Panc1 (cell line): Measurements from ENCODE around the gene CMTR2. TPM values are rescaled to one million over a fixed set of nuclear protein-coding genes. Genes with fewer than 3 reads are reported as not detected.

Experiments
- ATAC-seq: fragments of 200-7000 bp; cut with Tn5 transposase; 2 replicates; pipeline ENCODE4 v1.9.1; 2020; ENCODE audit warnings: mild to moderate bottlenecking, moderate library complexity
- BruUV-seq: library from RNA; stranded (reverse); fragments of 400-500 nt; replicated peaks from 2 replicates; lab custom pipeline; 2021; lab: Mats Ljungman, UMichigan
- CTCF ChIA-PET: fragments of 300-600 bp; sonication (Branson Sonifier 250); formaldehyde crosslinking; loops from one replicate; lab custom pipeline; 2022; ENCODE audit warnings: antibody characterized with exemption; lab: Charles Lee
- POLR2A ChIA-PET: fragments of 300-600 bp; sonication (Branson Sonifier 250); formaldehyde crosslinking; loops from one replicate; lab custom pipeline; 2022; ENCODE audit warnings: antibody characterized with exemption; lab: Charles Lee
- DNase-seq: peaks from one replicate; pipeline ENCODE4 v3.0.0-alpha.2; 2010; ENCODE audit warnings: low read depth, low spot score
- H3K27ac ChIP-seq: 2 replicates; pipeline ENCODE4 v1.5.1; 2011; ENCODE audit warnings: mild to moderate bottlenecking, low read length, inconsistent platforms
- H3K27me3 ChIP-seq: fragments of 200-500 bp; sonication (Bioruptor generic); 2 replicates; pipeline ENCODE4 v1.6.0; 2014; ENCODE audit warnings: low read length, inconsistent platforms; ENCODE audit not compliant: control insufficient read depth, insufficient read depth
- H3K36me3 ChIP-seq: fragments of 200-500 bp; sonication (Bioruptor generic); 2 replicates; pipeline ENCODE4 v1.5.1; 2014; ENCODE audit warnings: inconsistent platforms, mild to moderate bottlenecking, low read length, moderate library complexity; ENCODE audit not compliant: control insufficient read depth, insufficient read depth
- H3K4me1 ChIP-seq: 2 replicates; pipeline ENCODE4 v1.5.1; 2011; ENCODE audit warnings: inconsistent platforms, mild to moderate bottlenecking, low read length, moderate library complexity; ENCODE audit not compliant: control insufficient read depth, insufficient read depth
- H3K4me3 ChIP-seq, 2 experiments: 2 replicates each; pipeline ENCODE4 v1.5.1; 2011 to 2012; ENCODE audit warnings: low read depth in 2 of 2, low read length in 2 of 2, mild to moderate bottlenecking in 2 of 2, inconsistent platforms in 1 of 2, moderate library complexity in 1 of 2
- H3K9me3 ChIP-seq: fragments of 200-500 bp; sonication (Bioruptor generic); 2 replicates; pipeline ENCODE4 v1.5.1; 2014; ENCODE audit warnings: low read depth, mild to moderate bottlenecking, inconsistent platforms, low read length, moderate library complexity; ENCODE audit not compliant: control insufficient read depth, insufficient read depth
- CTCF ChIP-seq: fragments of 450-650 bp; IDR thresholded peaks from 2 replicates; pipeline ENCODE4 v1.5.1; 2017; ENCODE audit warnings: mild to moderate bottlenecking
- POLR2AphosphoS5 ChIP-seq: IDR thresholded peaks from 2 replicates; pipeline ENCODE4 v1.6.1; 2012; ENCODE audit warnings: mild to moderate bottlenecking, low read depth, low read length, moderate library complexity
- REST ChIP-seq, 2 experiments: IDR thresholded peaks; 2 replicates each; pipeline ENCODE4 v1.6.1; 2011 to 2012; ENCODE audit warnings: low read depth in 2 of 2, control low read depth in 1 of 2, low read length in 1 of 2, mild to moderate bottlenecking in 1 of 2, moderate library complexity in 1 of 2; ENCODE audit not compliant: insufficient read depth in 1 of 2
- SIN3A ChIP-seq: IDR thresholded peaks from 2 replicates; pipeline ENCODE4 v1.6.1; 2012; ENCODE audit warnings: low read depth, mild to moderate bottlenecking, low read length, moderate library complexity, borderline replicate concordance; ENCODE audit not compliant: insufficient read depth
- TCF7L2 ChIP-seq: IDR thresholded peaks from 2 replicates; pipeline ENCODE4 v1.6.1; 2011; ENCODE audit warnings: mild to moderate bottlenecking, low read depth, low read length, inconsistent platforms
- in situ Hi-C: cut with HindIII; loops from 2 replicates; pipeline ENCODE4 v1.10.0; 2016; ENCODE audit warnings: low sequenced_read_pairs, low pct_unique_long_range_greater_than_20kb
- intact Hi-C: fragments of 100-400 bp; cut with micrococcal nuclease; formaldehyde crosslinking; loops from one replicate; pipeline ENCODE4 v1.10.0; 2022; ENCODE audit not compliant: unreplicated experiment
- total RNA-seq: library from RNA; stranded (reverse); gene quantifications from one replicate; pipeline ENCODE4 v1.2.1, GENCODE V29; 2021; ENCODE audit not compliant: unreplicated experiment

Gene CMTR2
- total RNA-seq, 1 experiment from 2014 or later: 12.5 TPM

- ATAC-seq: no peak
- CTCF ChIA-PET: no interaction called here
These were observed 38.5 kb upstream of the CMTR2 start for GRCh38 chr16:71327720-71328119.

GRCh38 chr16:71319999-71320398, 30.8 kb upstream of the CMTR2 start:
- ChIA-PET POLR2A (no interaction called here), CTCF (no interaction called here)
- no peak for DNase-seq
- no peaks in the 10 kb centered on the region for H3K36me3 ChIP-seq
- no peaks in the 10 kb centered on the region for H3K4me1 ChIP-seq
- ATAC-seq: no peak
- no peaks in the 10 kb centered on the region for H3K9me3 ChIP-seq
- no TSS peak for BruUV-seq
- H3K27me3 ChIP-seq: no peaks in the 10 kb centered on the region; the same call in 1 of the 2 replicates
- no peak overlapping the region for H3K27ac ChIP-seq
- in situ Hi-C loops: no loop called here
- intact Hi-C loops: no loop called here
- no peak overlapping the region for H3K4me3 ChIP-seq
- TF ChIP-seq CTCF: no peak
- no peak for TF ChIP-seq REST (IDR thresholded peaks at IDR 0.05; ENCODE audit: insufficient read depth in 1 of 2, low read depth in 2 of 2, low read length in 1 of 2)
- TF ChIP-seq POLR2AphosphoS5: no peak
- TF ChIP-seq SIN3A: no peak
- TF ChIP-seq TCF7L2: no peak

More at GRCh38 chr16:71327720-71328119, 38.5 kb upstream of the CMTR2 start:
- no peak for TF ChIP-seq SIN3A
- TF ChIP-seq TCF7L2: no peak
- no peak for TF ChIP-seq REST (IDR thresholded peaks at IDR 0.05; ENCODE audit: insufficient read depth in 1 of 2, low read depth in 2 of 2, low read length in 1 of 2)
- TF ChIP-seq CTCF: no peak
- no peak for TF ChIP-seq POLR2AphosphoS5
- no TSS peak for BruUV-seq
- POLR2A ChIA-PET: no interaction called here
- Histone ChIP-seq H3K27ac (no peak overlapping the region), H3K9me3 (no peaks in the 10 kb centered on the region), H3K4me3 (no peak overlapping the region), H3K27me3 (no peaks in the 10 kb centered on the region; the same call in 1 of the 2 replicates), H3K4me1 (no peaks in the 10 kb centered on the region), H3K36me3 (no peaks in the 10 kb centered on the region)
- intact Hi-C loops: no loop called here
- DNase-seq: no peak
- in situ Hi-C loops: no loop called here
